HEK293T (cell line): ENCODE measurements around the gene PTBP1.

Experiments used
- FOXM1 ChIP-seq: fragments of 450-650 bp; IDR thresholded peaks from 2 replicates; pipeline ENCODE4 v1.6.1; 2017; ENCODE audit warnings: mild to moderate bottlenecking, borderline replicate concordance
- SP1 ChIP-seq: fragments of 450-650 bp; IDR thresholded peaks from 2 replicates; pipeline ENCODE4 v1.6.1; 2017

DNA sequence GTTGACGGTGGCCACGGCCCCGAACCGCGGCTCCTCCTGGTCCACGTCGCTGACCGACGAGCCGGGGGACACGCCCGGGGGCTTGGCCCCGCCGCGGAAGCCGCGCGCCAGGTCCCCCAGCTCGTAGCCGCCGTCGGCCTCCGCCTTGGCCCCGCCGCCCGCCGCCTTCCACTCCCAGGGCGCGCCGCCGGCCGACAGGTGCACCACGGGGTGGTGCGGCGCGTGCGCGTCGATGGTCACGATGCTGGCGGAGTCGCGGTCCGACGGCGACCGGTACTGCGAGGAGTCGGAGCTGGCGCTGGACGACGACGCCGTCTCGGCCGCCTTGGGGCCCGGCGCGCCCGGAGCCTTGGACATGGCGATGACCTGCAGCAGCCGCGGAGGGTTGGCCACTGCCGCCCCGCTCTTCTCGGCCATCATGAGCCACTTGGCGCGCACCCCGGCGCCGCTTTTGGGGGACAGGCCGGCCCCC, 15.5 kb downstream of the PTBP1 start:
- TF ChIP-seq FOXM1, result no peak
- TF ChIP-seq SP1, result no peak
